ENCODE measurements around the gene KIF26B.

The KIF26B gene

DNA sequence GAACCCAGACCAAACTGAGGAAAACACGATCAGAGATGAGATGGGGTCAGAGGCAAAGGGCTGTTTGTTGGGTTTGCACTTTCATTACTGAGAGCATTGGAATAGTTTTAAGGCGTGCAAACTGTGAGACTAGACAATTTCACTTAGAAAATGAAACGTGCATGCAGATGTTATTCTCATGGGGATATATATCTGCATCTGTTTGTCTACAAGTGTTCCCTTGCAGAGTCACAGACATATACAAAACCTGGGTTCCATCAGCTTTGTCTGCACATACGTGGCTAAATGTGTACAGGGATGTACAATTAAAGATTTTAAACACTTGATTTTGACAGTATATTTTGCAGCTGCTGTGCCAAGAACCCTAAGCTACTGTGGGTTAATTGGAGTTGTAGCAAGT is 355.4 kb downstream of the KIF26B start:
- TF ChIP-seq, protein P1, sequence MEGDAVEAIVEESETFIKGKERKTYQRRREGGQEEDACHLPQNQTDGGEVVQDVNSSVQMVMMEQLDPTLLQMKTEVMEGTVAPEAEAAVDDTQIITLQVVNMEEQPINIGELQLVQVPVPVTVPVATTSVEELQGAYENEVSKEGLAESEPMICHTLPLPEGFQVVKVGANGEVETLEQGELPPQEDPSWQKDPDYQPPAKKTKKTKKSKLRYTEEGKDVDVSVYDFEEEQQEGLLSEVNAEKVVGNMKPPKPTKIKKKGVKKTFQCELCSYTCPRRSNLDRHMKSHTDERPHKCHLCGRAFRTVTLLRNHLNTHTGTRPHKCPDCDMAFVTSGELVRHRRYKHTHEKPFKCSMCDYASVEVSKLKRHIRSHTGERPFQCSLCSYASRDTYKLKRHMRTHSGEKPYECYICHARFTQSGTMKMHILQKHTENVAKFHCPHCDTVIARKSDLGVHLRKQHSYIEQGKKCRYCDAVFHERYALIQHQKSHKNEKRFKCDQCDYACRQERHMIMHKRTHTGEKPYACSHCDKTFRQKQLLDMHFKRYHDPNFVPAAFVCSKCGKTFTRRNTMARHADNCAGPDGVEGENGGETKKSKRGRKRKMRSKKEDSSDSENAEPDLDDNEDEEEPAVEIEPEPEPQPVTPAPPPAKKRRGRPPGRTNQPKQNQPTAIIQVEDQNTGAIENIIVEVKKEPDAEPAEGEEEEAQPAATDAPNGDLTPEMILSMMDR (IDR thresholded peaks at IDR 0.05; ENCODE audit: insufficient read depth, missing control alignments) = no peak
- no peak for FAIRE-seq
- DNase-seq (ENCODE audit: insufficient read length, low spot score) = no peak

DNA sequence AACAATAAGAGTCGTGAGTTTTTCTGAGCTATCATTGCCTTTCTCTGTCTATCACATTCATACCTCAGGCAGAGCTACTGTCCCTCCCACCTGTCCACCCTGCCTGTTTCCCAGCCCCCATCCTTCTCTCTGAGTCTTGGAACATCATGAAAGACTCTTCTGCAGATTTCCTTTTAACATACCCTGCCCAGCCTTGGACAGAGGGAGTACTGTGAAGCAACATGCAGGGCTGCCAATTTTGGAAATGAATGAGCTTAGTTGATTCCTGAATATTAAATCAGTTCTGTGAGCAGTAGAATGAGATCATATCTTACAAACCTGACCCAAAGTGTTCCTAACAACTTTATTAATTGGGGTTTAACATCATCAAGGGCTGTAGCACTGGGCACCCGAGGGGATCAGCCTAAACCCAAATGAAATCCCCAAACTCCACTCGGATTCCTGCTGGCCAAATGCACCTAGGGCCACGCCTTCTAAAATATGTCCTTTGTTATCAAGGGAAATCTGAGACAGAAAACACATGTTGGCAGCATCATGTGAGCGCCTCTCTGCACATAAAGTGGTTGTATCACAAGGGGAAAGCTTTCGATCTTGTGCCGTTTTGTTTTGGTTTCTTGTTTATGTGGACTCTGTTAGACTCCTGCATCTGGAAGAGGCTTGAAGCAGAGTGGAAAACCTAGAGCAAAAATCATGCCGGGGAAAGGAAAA is 357.6 kb downstream of the KIF26B start:
- DNase-seq (ENCODE audit: insufficient read length, low spot score) (no peak), FAIRE-seq (no peak)
- TF ChIP-seq, protein P1 (IDR thresholded peaks at IDR 0.05; ENCODE audit: insufficient read depth, missing control alignments) = no peak

DNA sequence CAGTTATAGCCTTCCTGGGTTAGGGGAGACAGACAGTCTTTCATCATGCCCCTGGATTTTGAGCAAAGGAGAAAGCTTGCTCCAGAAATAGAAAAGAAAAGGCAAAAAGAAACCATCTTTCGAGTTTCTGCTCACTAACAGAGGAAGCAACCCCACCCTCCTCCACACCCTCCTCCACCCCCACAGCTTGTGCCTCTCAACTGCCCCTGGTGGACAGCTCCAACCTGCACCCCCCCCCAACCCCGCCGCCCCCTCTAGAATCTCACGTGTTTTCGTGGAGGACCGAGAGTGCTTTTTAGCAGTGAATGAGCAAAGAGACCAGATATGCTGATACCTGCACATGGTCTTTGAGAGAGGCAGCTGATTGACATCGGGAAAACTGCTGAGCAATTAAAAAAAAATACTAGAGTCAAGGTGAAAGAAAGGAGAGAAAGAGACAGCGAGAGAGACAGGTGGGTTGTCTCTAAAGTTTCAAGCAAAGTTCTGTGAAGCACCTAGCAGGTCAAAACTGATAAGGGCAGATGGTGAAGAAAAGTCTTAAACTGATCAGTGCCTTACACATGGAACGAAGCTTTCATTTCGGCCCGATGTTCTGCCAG is 358.3 kb downstream of the KIF26B start:
- DNase-seq (ENCODE audit: insufficient read length, low spot score) = no peak
- FAIRE-seq = no peak
- TF ChIP-seq, protein P1 (IDR thresholded peaks at IDR 0.05; ENCODE audit: insufficient read depth, missing control alignments) = no peak

DNA sequence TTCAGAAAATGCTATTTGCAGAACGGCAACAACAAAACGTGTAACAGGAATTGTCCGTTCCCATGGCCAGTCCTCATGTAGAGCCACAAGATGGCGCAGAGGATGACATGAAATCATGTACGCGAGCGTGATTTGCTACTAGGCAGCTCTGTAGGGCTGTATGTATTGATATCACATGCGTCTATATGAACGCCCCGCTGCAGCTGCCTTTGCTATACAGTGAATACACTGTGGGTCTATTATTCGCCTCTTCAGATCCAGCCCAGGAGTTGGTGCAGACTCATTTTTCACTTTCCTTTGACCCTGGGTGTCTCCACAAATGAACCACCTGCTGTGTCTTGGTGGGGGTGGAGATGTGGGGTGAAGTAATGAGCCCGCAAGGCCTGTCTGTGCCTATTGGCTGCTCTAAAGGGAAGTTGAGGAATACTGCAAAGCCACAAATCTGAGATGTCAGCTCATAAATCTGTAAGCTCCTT is 361.5 kb downstream of the KIF26B start:
- TF ChIP-seq, protein P1 (IDR thresholded peaks at IDR 0.05; ENCODE audit: insufficient read depth, missing control alignments) = peak; percentile 62
- peak; percentile 61 for FAIRE-seq

DNA sequence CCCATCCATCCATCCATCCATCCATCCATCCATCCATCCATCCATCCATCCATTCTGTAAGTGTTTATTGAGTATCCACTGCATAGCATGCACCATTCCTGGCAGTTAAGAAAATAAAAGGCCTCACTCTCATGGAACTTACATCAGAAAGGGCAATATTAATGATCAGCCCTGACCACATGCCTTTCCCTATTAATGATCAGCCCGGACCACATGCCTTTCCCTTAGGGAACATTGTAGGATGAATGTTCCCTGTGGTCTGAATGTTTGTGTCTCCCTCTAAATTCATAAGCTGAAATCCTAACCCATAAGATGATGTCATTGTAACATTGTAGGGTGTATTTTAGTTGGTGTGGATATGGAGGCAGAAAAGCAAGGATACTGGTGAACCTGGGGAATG is 365.8 kb downstream of the KIF26B start:
- no peak for DNase-seq (ENCODE audit: insufficient read length, low spot score)
- FAIRE-seq = no peak
- TF ChIP-seq, protein P1 (IDR thresholded peaks at IDR 0.05; ENCODE audit: insufficient read depth, missing control alignments) = no peak

More for the DNA sequence above, 361.5 kb downstream of the KIF26B start:
- no peak for DNase-seq (ENCODE audit: insufficient read length, low spot score)

DNA sequence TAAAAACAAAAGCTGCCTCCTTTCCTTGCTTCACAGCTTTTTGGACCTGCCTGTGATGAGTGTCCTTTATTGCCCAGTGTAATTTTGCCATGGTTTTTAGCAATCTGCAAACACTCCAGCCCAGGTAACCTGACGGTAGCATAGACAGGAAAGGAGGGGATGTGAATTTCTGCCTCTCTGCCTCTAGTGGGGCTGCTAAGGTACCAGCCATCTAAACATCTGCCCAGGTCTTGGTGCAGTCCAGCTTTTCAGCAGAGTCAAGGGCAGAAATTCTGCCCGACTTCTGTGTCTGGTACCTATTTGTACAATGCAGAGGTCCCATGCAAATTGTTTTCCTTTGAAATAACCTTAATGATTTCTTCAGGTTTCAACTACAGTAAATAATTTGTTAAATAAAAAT is 371.4 kb downstream of the KIF26B start:
- no peak for DNase-seq (ENCODE audit: insufficient read length, low spot score)
- FAIRE-seq = no peak
- TF ChIP-seq, protein P1 (IDR thresholded peaks at IDR 0.05; ENCODE audit: insufficient read depth, missing control alignments) = no peak

DNA sequence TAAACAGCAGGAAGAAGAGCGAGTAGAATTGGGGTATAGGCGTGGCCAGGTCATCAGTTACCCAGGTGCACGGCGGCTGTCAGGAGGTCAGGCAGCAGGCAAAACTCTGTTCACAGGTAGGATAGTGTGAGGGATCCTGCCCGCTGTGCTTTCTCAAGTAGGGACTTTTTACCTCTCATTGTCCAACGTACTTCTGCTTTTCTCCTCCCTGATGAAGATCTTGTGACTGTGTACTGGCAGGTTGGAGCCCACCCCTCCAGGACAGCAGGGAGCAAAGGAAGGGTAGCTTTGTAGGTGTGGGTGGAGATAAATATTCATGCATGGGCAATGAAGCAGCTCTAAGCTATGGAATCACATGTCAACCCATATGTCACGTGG is 373.5 kb downstream of the KIF26B start:
- TF ChIP-seq, protein P1 (IDR thresholded peaks at IDR 0.05; ENCODE audit: insufficient read depth, missing control alignments) = no peak
- no peak for FAIRE-seq
- no peak for DNase-seq (ENCODE audit: insufficient read length, low spot score)
